GM12873 (cell line): Measurements from ENCODE around the gene LRRK1.

Source experiments
- CTCF ChIP-seq: IDR thresholded peaks from 2 replicates; pipeline ENCODE4 v1.5.1; 2012; ENCODE audit warnings: low read depth, mild to moderate bottlenecking, moderate library complexity, low read length, control low read depth; ENCODE audit not compliant: insufficient read depth; ENCODE audit errors: missing control alignments

LRRK1 gene

GRCh38 chr15:100919481-100920405, 586 bp downstream of the LRRK1 start:
- TF ChIP-seq CTCF = no peak

- TF ChIP-seq CTCF = no peak
Measured at GRCh38 chr15:100920516-100921135, 1.5 kb downstream of the LRRK1 start.

GRCh38 chr15:100922192-100923040, 3.3 kb downstream of the LRRK1 start:
- no peak for TF ChIP-seq CTCF

- TF ChIP-seq CTCF = no peak
Measured at GRCh38 chr15:100923076-100923475, 3.9 kb downstream of the LRRK1 start.

- no peak for TF ChIP-seq CTCF
Measured at GRCh38 chr15:100923902-100924301, 4.7 kb downstream of the LRRK1 start.

- no peak for TF ChIP-seq CTCF
Measured at GRCh38 chr15:100924436-100924835, 5.3 kb downstream of the LRRK1 start.

GRCh38 chr15:100925480-100925879, 6.3 kb downstream of the LRRK1 start:
- no peak for TF ChIP-seq CTCF
